Activated B cell treated with CpG ODN at 0.5 μM for 24 hours (primary cell): ENCODE results near the gene TTLL8. TPM values are rescaled to one million over a fixed set of nuclear protein-coding genes. Genes with fewer than 3 reads are reported as not detected.

Experiments
- ATAC-seq: fragments of 200-7000 bp; cut with Tn5 transposase; one replicate; pipeline ENCODE4 v1.10.0; 2021; ENCODE audit warnings: low read depth, mild to moderate bottlenecking, moderate library complexity
- CTCF ChIA-PET: fragments of 350-600 bp; sonication (Branson Sonifier 250); formaldehyde crosslinking; loops from one replicate; lab custom pipeline; 2021; ENCODE audit warnings: antibody characterized with exemption; lab: Charles Lee
- POLR2A ChIA-PET: fragments of 350-600 bp; sonication (Branson Sonifier 250); formaldehyde crosslinking; loops from one replicate; lab custom pipeline; 2021; ENCODE audit warnings: antibody characterized with exemption; lab: Charles Lee
- DNase-seq: peaks from one replicate; pipeline ENCODE4 v3.0.0; 2022
- H3K27ac Mint-ChIP-seq: one replicate; pipeline ENCODE4 v1.8.0; 2020; ENCODE audit warnings: mixed read lengths
- H3K27me3 Mint-ChIP-seq: one replicate; pipeline ENCODE4 v1.8.0; 2021; ENCODE audit warnings: mixed read lengths
- H3K36me3 Mint-ChIP-seq: one replicate; pipeline ENCODE4 v1.8.0; 2021; ENCODE audit warnings: low read depth, mixed read lengths
- H3K4me1 Mint-ChIP-seq: one replicate; pipeline ENCODE4 v1.8.0; 2021; ENCODE audit warnings: mixed read lengths
- H3K4me3 Mint-ChIP-seq: one replicate; pipeline ENCODE4 v1.8.0; 2020; ENCODE audit warnings: mild to moderate bottlenecking, mixed read lengths
- H3K9me3 Mint-ChIP-seq: one replicate; pipeline ENCODE4 v1.8.0; 2020; ENCODE audit warnings: mixed read lengths
- CTCF ChIP-seq: fragments of 200-600 bp; IDR thresholded peaks from one replicate; pipeline ENCODE4 v1.8.0; 2022; ENCODE audit warnings: antibody characterized with exemption, mild to moderate bottlenecking
- intact Hi-C: fragments of 100-400 bp; cut with micrococcal nuclease; formaldehyde crosslinking; loops from one replicate; pipeline ENCODE4 v1.15.1; 2024
- total RNA-seq: library from RNA; stranded (reverse); gene quantifications from 2 replicates; pipeline ENCODE4 v1.2.3, GENCODE V29; 2022

TTLL8 gene
- total RNA-seq, 1 donor from 2014 or later, result not detected

- H3K4me1 Mint-ChIP-seq, result no peaks in the 10 kb centered on the region
These were observed 11.4 kb downstream of the TTLL8 start for GRCh38 chr22:50046481-50047245.

GRCh38 chr22:50046019-50046415, 12.1 kb downstream of the TTLL8 start:
- POLR2A ChIA-PET, result no interaction called here
- no peaks in the 10 kb centered on the region for H3K4me1 Mint-ChIP-seq
- no peak for DNase-seq
- no peak overlapping the region for H3K27ac Mint-ChIP-seq
- TF ChIP-seq CTCF, result no peak
- no peaks in the 10 kb centered on the region for H3K36me3 Mint-ChIP-seq
- H3K27me3 Mint-ChIP-seq, result peaks cover 21% of the 10 kb centered on the region
- intact Hi-C loops, result no loop called here
- no peaks in the 10 kb centered on the region for H3K9me3 Mint-ChIP-seq
- no peak for ATAC-seq
- CTCF ChIA-PET, result no interaction called here
- no peak overlapping the region for H3K4me3 Mint-ChIP-seq

More at GRCh38 chr22:50046481-50047245, 11.4 kb downstream of the TTLL8 start:
- Mint-ChIP-seq H3K27me3 (peaks cover 27% of the 10 kb centered on the region), H3K9me3 (no peaks in the 10 kb centered on the region), H3K27ac (no peak overlapping the region), H3K4me3 (no peak overlapping the region), H3K36me3 (no peaks in the 10 kb centered on the region)
- DNase-seq, result no peak
- ATAC-seq, result no peak
- POLR2A ChIA-PET, result no interaction called here
- intact Hi-C loops, result no loop called here
- TF ChIP-seq CTCF, result no peak
- CTCF ChIA-PET, result no interaction called here

GRCh38 chr22:50045211-50046018, 12.7 kb downstream of the TTLL8 start:
- no peak for ATAC-seq
- no peak for DNase-seq
- ChIA-PET CTCF (no interaction called here), POLR2A (interaction anchor here (0.6 kb wide), 1 partner anchor 109 kb away, joined by 4 read pairs; no protein-coding TSS in a partner anchor)
- Mint-ChIP-seq H3K4me1 (no peaks in the 10 kb centered on the region), H3K36me3 (no peaks in the 10 kb centered on the region), H3K27me3 (peaks cover 15% of the 10 kb centered on the region), H3K27ac (no peak overlapping the region), H3K9me3 (no peaks in the 10 kb centered on the region), H3K4me3 (no peak overlapping the region)
- TF ChIP-seq CTCF, result no peak
- intact Hi-C loops, result no loop called here

- POLR2A ChIA-PET, result interaction anchor here (0.6 kb wide), 1 partner anchor 108 kb away, joined by 4 read pairs; no protein-coding TSS in a partner anchor
These were observed 13.5 kb downstream of the TTLL8 start for GRCh38 chr22:50044485-50045118.

More at GRCh38 chr22:50044485-50045118, 13.5 kb downstream of the TTLL8 start:
- no peak for TF ChIP-seq CTCF
- Mint-ChIP-seq H3K9me3 (no peaks in the 10 kb centered on the region), H3K27ac (no peak overlapping the region), H3K4me3 (no peak overlapping the region), H3K4me1 (no peaks in the 10 kb centered on the region), H3K36me3 (no peaks in the 10 kb centered on the region), H3K27me3 (peaks cover 14% of the 10 kb centered on the region)
- CTCF ChIA-PET, result no interaction called here
- no peak for DNase-seq
- intact Hi-C loops, result no loop called here
- ATAC-seq, result no peak
